Omental fat pad (tissue), 4 donors: ENCODE results near the gene TBX22. TPM values are rescaled to one million over a fixed set of nuclear protein-coding genes. Genes with fewer than 3 reads are reported as not detected.

Experiments used
- ATAC-seq: fragments of 150-250 bp; one replicate; pipeline ENCODE4 v1.9.1; 2016; ENCODE audit warnings: mild to moderate bottlenecking, moderate library complexity; ENCODE audit not compliant: low FRiP score
- DNase-seq: peaks from one replicate; pipeline ENCODE4 v3.0.0-alpha.2; 2019; ENCODE audit warnings: low spot score
- total RNA-seq, 4 donors: library from RNA; depleted of rRNA; stranded (reverse); fragments of >200 nt; gene quantifications; one replicate each; pipeline ENCODE4 v1.1.0, GENCODE V29; 2016
- TF ChIP-seq, protein P1 (sequence below), 3 donors: fragments of 450-650 bp; IDR thresholded peaks; one replicate each; pipeline ENCODE4 v1.5.1; 2016 to 2017; ENCODE audit warnings: antibody characterized with exemption in 3 of 3, mild to moderate bottlenecking in 3 of 3, moderate library complexity in 2 of 3

The TBX22 gene, protein sequence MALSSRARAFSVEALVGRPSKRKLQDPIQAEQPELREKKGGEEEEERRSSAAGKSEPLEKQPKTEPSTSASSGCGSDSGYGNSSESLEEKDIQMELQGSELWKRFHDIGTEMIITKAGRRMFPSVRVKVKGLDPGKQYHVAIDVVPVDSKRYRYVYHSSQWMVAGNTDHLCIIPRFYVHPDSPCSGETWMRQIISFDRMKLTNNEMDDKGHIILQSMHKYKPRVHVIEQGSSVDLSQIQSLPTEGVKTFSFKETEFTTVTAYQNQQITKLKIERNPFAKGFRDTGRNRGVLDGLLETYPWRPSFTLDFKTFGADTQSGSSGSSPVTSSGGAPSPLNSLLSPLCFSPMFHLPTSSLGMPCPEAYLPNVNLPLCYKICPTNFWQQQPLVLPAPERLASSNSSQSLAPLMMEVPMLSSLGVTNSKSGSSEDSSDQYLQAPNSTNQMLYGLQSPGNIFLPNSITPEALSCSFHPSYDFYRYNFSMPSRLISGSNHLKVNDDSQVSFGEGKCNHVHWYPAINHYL
- total RNA-seq, result not detected

DNA sequence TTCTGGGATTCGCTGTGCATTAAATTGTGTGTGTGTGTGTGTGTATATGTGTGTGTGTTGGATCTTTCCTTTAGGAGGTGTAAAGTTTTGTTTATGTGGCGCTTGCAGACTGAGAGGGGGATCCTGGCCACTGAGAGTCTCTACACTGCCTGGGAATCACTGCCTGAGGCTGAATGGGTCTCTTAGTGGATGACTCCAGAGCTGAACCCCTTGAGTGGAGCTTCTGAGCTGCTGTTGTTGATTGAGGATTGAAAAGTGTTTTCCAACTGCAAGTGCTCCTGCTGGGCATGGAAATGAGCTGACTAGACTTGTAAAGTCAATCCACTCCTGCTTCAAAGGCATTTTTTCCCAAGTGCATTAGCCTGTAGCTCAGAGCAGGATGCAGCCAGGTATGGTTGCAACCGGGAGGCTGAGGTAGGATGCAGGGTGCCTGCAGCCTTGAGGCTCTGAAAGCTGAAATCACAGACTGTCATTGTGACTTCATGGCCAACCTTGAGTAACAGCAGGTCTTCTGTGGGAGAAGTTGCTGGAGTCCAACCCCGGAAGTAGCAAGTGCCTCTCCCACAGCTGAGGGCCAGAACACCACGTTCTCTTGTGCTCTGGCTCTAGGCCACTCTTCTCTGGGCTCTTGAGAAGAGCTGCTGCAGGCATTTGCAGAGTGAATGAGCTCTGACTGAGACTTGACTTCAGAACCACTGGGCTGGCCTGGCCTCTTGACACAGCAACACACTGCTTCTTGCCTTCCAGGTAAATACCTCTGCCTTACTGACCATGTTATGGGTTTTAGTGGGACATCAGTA, at the start of gene TBX22:
Gene TBX22, plus strand, starts transcription at position 613 of the 800 bp plus-strand sequence. CDS start 7,517 bp downstream, outside the sequence.
- ATAC-seq, result no peak
- DNase-seq, result no peak
- TF ChIP-seq, protein P1, sequence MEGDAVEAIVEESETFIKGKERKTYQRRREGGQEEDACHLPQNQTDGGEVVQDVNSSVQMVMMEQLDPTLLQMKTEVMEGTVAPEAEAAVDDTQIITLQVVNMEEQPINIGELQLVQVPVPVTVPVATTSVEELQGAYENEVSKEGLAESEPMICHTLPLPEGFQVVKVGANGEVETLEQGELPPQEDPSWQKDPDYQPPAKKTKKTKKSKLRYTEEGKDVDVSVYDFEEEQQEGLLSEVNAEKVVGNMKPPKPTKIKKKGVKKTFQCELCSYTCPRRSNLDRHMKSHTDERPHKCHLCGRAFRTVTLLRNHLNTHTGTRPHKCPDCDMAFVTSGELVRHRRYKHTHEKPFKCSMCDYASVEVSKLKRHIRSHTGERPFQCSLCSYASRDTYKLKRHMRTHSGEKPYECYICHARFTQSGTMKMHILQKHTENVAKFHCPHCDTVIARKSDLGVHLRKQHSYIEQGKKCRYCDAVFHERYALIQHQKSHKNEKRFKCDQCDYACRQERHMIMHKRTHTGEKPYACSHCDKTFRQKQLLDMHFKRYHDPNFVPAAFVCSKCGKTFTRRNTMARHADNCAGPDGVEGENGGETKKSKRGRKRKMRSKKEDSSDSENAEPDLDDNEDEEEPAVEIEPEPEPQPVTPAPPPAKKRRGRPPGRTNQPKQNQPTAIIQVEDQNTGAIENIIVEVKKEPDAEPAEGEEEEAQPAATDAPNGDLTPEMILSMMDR (IDR thresholded peaks at IDR 0.05), result no peak

DNA sequence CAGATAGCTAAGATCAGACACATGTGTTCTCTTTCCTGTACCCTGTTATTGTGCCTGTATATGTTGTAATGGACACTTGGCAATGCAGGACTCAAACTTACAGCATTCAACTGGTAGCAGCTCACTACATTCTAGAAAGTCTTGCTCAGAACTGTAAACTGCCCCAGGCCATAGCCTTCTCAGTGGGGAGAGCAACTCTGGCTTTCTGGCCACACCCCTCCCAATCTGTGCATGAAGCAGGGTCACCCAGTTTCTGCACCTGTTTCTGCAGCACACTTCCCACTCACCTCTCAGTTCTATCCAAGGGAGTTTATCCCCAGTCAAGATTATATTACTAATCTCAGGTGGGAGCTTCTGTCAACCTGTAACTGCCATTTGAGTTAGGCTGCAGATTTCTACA, 38.9 kb upstream of the TBX22 start:
- no peak for DNase-seq
- TF ChIP-seq, protein P1 (IDR thresholded peaks at IDR 0.05), result no peak
- ATAC-seq, result no peak

DNA sequence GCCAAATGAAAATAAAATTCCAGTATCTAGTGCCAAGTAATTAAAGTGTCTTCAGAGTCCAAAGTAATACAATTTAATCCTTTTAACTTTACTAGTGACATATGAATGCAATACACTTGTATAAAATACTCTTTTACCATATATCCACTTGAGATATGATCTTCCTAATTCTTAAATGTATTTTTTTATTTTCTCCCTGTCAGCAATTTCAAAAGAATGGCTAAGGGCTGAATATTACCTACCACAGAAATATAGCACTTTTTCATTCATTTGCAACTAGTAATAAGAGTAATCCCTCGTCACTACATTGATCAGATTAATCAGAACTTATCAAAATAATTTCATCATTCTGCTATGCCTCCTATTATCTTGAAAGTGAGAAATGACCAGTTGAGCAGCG, 10.1 kb upstream of the TBX22 start:
- TF ChIP-seq, protein P1 (IDR thresholded peaks at IDR 0.05), result no peak
- ATAC-seq (no peak), DNase-seq (no peak)

DNA sequence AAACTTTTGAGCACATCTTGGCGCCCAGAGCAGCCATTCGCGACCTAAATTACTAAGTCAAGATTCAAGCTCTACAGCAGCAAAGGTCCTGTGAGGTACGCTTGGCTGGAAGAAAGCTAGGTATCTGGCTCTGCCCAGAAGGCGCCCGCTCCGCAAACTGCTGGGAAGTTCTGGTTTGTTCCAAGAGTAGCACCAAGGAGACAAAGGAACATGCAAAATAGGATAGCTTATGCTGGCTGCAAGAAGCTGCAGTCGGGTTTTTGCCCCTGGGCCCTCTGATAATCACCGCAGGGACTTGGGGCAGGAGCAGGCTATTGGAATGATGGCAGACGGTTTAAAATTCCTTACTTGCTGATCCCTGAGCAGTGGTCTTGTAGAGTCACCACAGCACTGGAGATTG, 3.0 kb upstream of the TBX22 start:
- DNase-seq, result no peak
- TF ChIP-seq, protein P1 (IDR thresholded peaks at IDR 0.05), result no peak
- no peak for ATAC-seq

DNA sequence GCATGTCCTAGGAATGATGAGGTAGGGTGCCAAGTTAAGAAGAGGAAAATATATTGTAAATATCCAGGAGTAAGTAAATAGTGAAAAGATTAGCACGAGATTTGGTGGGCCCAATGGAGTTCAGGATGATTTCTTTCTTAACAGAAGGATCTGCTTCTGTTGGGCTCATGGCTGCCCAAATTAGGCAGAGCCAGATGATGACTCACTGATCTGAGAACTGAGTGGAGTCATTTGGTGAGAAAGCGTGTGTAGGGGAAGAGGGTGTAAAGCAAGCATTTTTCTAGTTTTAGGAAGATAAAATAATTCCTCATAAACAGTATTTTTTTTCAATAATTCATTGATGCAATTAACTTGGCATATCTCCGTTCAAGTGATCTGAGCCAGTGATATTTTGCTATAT, 1.6 kb downstream of the TBX22 start:
- TF ChIP-seq, protein P1 (IDR thresholded peaks at IDR 0.05), result no peak
- ATAC-seq (no peak), DNase-seq (no peak)

DNA sequence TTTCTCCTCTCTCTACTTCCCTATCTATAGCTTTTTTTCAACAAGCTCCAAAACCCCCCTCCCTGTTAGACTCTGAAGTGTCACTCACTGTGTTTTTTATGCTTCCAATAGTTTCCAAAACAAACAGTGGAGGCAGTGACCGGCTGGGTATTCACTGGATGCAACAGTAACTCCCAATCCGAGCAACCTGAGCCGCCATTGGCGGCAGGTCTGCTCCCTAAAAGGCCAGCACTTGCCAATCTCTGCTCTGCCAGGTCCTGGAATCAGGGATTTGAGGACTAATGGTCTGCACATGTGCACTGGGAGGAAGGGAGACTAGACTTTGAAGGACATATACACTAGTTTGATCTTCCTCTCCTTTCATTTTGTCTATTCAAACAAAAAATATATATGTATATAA, 7.1 kb downstream of the TBX22 start:
- TF ChIP-seq, protein P1 (IDR thresholded peaks at IDR 0.05), result no peak
- no peak for DNase-seq
- ATAC-seq, result no peak
